Measurements from ENCODE around the gene TSPAN5. TPM values are rescaled to one million over a fixed set of nuclear protein-coding genes. Genes with fewer than 3 reads are reported as not detected.

The TSPAN5 gene
- total RNA-seq, 1 experiment from 2014 or later, result 18.5 TPM

- POLR2A ChIA-PET, result interaction anchor here (1.1 to 3.2 kb wide), 5 partner anchors 10 to 18 kb away, joined by 3 to 19 read pairs (median 4); no protein-coding TSS in a partner anchor
- BruUV-seq (replicated peaks), result no TSS peak
- Mint-ChIP-seq H3K4me3 (ENCODE audit: unreplicated experiment) (no peak overlapping the region), H3K27ac (ENCODE audit: low read depth, unreplicated experiment) (peak overlapping the region; percentile 35), H3K36me3 (ENCODE audit: insufficient read depth, unreplicated experiment) (no peaks in the 10 kb centered on the region), H3K27me3 (ENCODE audit: insufficient read depth, unreplicated experiment) (no peaks in the 10 kb centered on the region), H3K9me3 (ENCODE audit: unreplicated experiment) (no peaks in the 10 kb centered on the region), H3K4me1 (ENCODE audit: insufficient read depth, unreplicated experiment) (peaks cover 8% of the 10 kb centered on the region)
- peak; percentile 87 for DNase-seq (ENCODE audit: unreplicated experiment)
- intact Hi-C loops (cut with micrococcal nuclease), result no loop called here
- CTCF ChIA-PET, result no interaction called here
- no peak for TF ChIP-seq CTCF (IDR thresholded peaks at IDR 0.05; ENCODE audit: unreplicated experiment)
Observed at GRCh38 chr4:98642991-98643426, 15.4 kb downstream of the TSPAN5 start.

- ChIA-PET CTCF (interaction anchor here (1.6 kb wide), 1 partner anchor 174 kb away, joined by 3 read pairs; no protein-coding TSS in a partner anchor), POLR2A (interaction anchor here (0.9 to 3.2 kb wide), 7 partner anchors 11 to 174 kb away, joined by 3 to 19 read pairs (median 4); partner anchors contain the start of gene TSPAN5)
- no TSS peak for BruUV-seq (replicated peaks)
Observed at GRCh38 chr4:98641906-98642668, 16.3 kb downstream of the TSPAN5 start.

GRCh38 chr4:98641376-98641775 lies 17.0 kb downstream of the TSPAN5 start:
- H3K4me1 Mint-ChIP-seq (ENCODE audit: insufficient read depth, unreplicated experiment), result peaks cover 8% of the 10 kb centered on the region
- POLR2A ChIA-PET, result interaction anchor here (1.3 to 3.2 kb wide), 4 partner anchors 12 to 174 kb away, joined by 3 to 19 read pairs (median 6); no protein-coding TSS in a partner anchor

More at GRCh38 chr4:98641906-98642668, 16.3 kb downstream of the TSPAN5 start:
- Mint-ChIP-seq H3K27ac (ENCODE audit: low read depth, unreplicated experiment) (no peak overlapping the region), H3K4me3 (ENCODE audit: unreplicated experiment) (no peak overlapping the region), H3K9me3 (ENCODE audit: unreplicated experiment) (no peaks in the 10 kb centered on the region), H3K27me3 (ENCODE audit: insufficient read depth, unreplicated experiment) (no peaks in the 10 kb centered on the region), H3K4me1 (ENCODE audit: insufficient read depth, unreplicated experiment) (peaks cover 8% of the 10 kb centered on the region), H3K36me3 (ENCODE audit: insufficient read depth, unreplicated experiment) (no peaks in the 10 kb centered on the region)
- no peak for TF ChIP-seq CTCF (IDR thresholded peaks at IDR 0.05; ENCODE audit: unreplicated experiment)
- intact Hi-C loops (cut with micrococcal nuclease), result no loop called here
- no peak for DNase-seq (ENCODE audit: unreplicated experiment)

More at GRCh38 chr4:98641376-98641775, 17.0 kb downstream of the TSPAN5 start:
- intact Hi-C loops (cut with micrococcal nuclease), result no loop called here
- Mint-ChIP-seq H3K27ac (ENCODE audit: low read depth, unreplicated experiment) (no peak overlapping the region), H3K4me3 (ENCODE audit: unreplicated experiment) (no peak overlapping the region), H3K9me3 (ENCODE audit: unreplicated experiment) (no peaks in the 10 kb centered on the region), H3K27me3 (ENCODE audit: insufficient read depth, unreplicated experiment) (no peaks in the 10 kb centered on the region), H3K36me3 (ENCODE audit: insufficient read depth, unreplicated experiment) (no peaks in the 10 kb centered on the region)
- CTCF ChIA-PET, result interaction anchor here (1.0 to 1.6 kb wide), 2 partner anchors 11 to 174 kb away, joined by 3 read pairs; no protein-coding TSS in a partner anchor
- no peak for TF ChIP-seq CTCF (IDR thresholded peaks at IDR 0.05; ENCODE audit: unreplicated experiment)
- BruUV-seq (replicated peaks), result no TSS peak
- no peak for DNase-seq (ENCODE audit: unreplicated experiment)

Measured in MCF 10A (cell line).